Activated CD4-positive, alpha-beta memory T cell treated with anti-CD3 and anti-CD28 coated beads for 36 hours (primary cell): Measurements from ENCODE around the gene ME1. TPM values are rescaled to one million over a fixed set of nuclear protein-coding genes. Genes with fewer than 3 reads are reported as not detected.
A peak's percentile ranks its signal among the peaks of the same experiment; 100 is the strongest.

Experiments used
- CTCF ChIA-PET: fragments of 350-600 bp; sonication (Branson Sonifier 250); formaldehyde crosslinking; loops from one replicate; lab custom pipeline; 2021; ENCODE audit warnings: antibody characterized with exemption, inconsistent platforms; lab: Charles Lee
- POLR2A ChIA-PET: fragments of 350-600 bp; sonication (Branson Sonifier 250); formaldehyde crosslinking; loops from one replicate; lab custom pipeline; 2021; ENCODE audit warnings: antibody characterized with exemption; lab: Charles Lee
- DNase-seq: peaks from one replicate; pipeline ENCODE4 v3.0.0-alpha.2; 2020
- H3K27ac Mint-ChIP-seq: one replicate; pipeline ENCODE4 v1.8.0; 2021; ENCODE audit warnings: mixed read lengths
- H3K27me3 Mint-ChIP-seq: one replicate; pipeline ENCODE4 v1.8.0; 2021; ENCODE audit warnings: mixed read lengths
- H3K36me3 Mint-ChIP-seq: one replicate; pipeline ENCODE4 v1.8.0; 2021; ENCODE audit warnings: mixed read lengths
- H3K4me1 Mint-ChIP-seq: one replicate; pipeline ENCODE4 v1.8.0; 2021; ENCODE audit warnings: low read depth, mixed read lengths
- H3K4me3 Mint-ChIP-seq: one replicate; pipeline ENCODE4 v1.8.0; 2021; ENCODE audit warnings: mild to moderate bottlenecking, mixed read lengths
- H3K9me3 Mint-ChIP-seq: one replicate; pipeline ENCODE4 v1.8.0; 2021; ENCODE audit warnings: mixed read lengths
- intact Hi-C: fragments of 100-400 bp; cut with micrococcal nuclease; formaldehyde crosslinking; loops from one replicate; pipeline ENCODE4 v1.15.1; 2023
- total RNA-seq, 2 experiments: library from RNA; stranded (reverse); gene quantifications; one replicate each; pipeline ENCODE4 v1.2.3, GENCODE V29; 2021

Gene ME1
- total RNA-seq, 2 experiments from 2014 or later, result 0.24 to 0.36 TPM

GRCh38 chr6:83221889-83222479 is 208.9 kb downstream of the ME1 start:
- ChIA-PET CTCF (interaction anchor here (0.6 to 10.9 kb wide), 27 partner anchors 10 to 1091 kb away, joined by 3 to 174 read pairs (median 5); partner anchors contain the start of genes DOP1A, PRSS35 and UBE3D), POLR2A (no interaction called here)
- Mint-ChIP-seq H3K4me1 (no peaks in the 10 kb centered on the region), H3K36me3 (no peaks in the 10 kb centered on the region), H3K27ac (no peak overlapping the region), H3K4me3 (no peak overlapping the region), H3K27me3 (no peaks in the 10 kb centered on the region), H3K9me3 (no peaks in the 10 kb centered on the region)
- intact Hi-C loops, result loop anchor here (1.0 kb wide), 1 partner anchor 293 kb away; no protein-coding TSS in a partner anchor
- DNase-seq, result no peak

GRCh38 chr6:83221276-83221675 is 209.6 kb downstream of the ME1 start:
- ChIA-PET POLR2A (no interaction called here), CTCF (interaction anchor here (0.6 to 10.9 kb wide), 20 partner anchors 10 to 1037 kb away, joined by 3 to 174 read pairs (median 5); partner anchors contain the start of genes DOP1A, PRSS35 and UBE3D)
- Mint-ChIP-seq H3K27ac (no peak overlapping the region), H3K27me3 (no peaks in the 10 kb centered on the region), H3K9me3 (no peaks in the 10 kb centered on the region), H3K4me3 (no peak overlapping the region), H3K36me3 (no peaks in the 10 kb centered on the region), H3K4me1 (no peaks in the 10 kb centered on the region)
- DNase-seq, result no peak
- intact Hi-C loops, result no loop called here

GRCh38 chr6:83220121-83220520 is 210.7 kb downstream of the ME1 start:
- DNase-seq, result no peak
- CTCF ChIA-PET, result interaction anchor here (0.9 to 10.9 kb wide), 4 partner anchors 152 to 316 kb away, joined by 3 to 174 read pairs (median 85); partner anchors contain the start of genes DOP1A, PRSS35 and UBE3D
- Mint-ChIP-seq H3K4me1 (no peaks in the 10 kb centered on the region), H3K4me3 (no peak overlapping the region), H3K9me3 (no peaks in the 10 kb centered on the region), H3K27me3 (no peaks in the 10 kb centered on the region), H3K36me3 (no peaks in the 10 kb centered on the region), H3K27ac (no peak overlapping the region)
- POLR2A ChIA-PET, result no interaction called here
- intact Hi-C loops, result no loop called here

- intact Hi-C loops, result no loop called here
- CTCF ChIA-PET, result interaction anchor here (6.1 to 10.9 kb wide), 2 partner anchors 151 to 295 kb away, joined by 167 to 174 read pairs; partner anchors contain the start of genes DOP1A, PRSS35 and UBE3D
- POLR2A ChIA-PET, result interaction anchor here (1.0 kb wide), 1 partner anchor 153 kb away, joined by 3 read pairs; the partner anchor contains the start of gene UBE3D
- Mint-ChIP-seq H3K4me1 (no peaks in the 10 kb centered on the region), H3K9me3 (no peaks in the 10 kb centered on the region), H3K4me3 (no peak overlapping the region), H3K27me3 (no peaks in the 10 kb centered on the region), H3K27ac (no peak overlapping the region), H3K36me3 (no peaks in the 10 kb centered on the region)
- no peak for DNase-seq
These were observed 212.2 kb downstream of the ME1 start for GRCh38 chr6:83218646-83219045.

GRCh38 chr6:83216806-83217205 is 214.0 kb downstream of the ME1 start:
- H3K27me3 Mint-ChIP-seq, result no peaks in the 10 kb centered on the region
- CTCF ChIA-PET, result interaction anchor here (1.1 to 10.9 kb wide), 6 partner anchors 7 to 319 kb away, joined by 3 to 167 read pairs (median 6); partner anchors contain the start of genes DOP1A, PRSS35 and UBE3D
- no peak overlapping the region for H3K4me3 Mint-ChIP-seq

GRCh38 chr6:83215131-83216047 is 215.5 kb downstream of the ME1 start:
- H3K4me1 Mint-ChIP-seq, result no peaks in the 10 kb centered on the region
- H3K27me3 Mint-ChIP-seq, result peaks cover 5% of the 10 kb centered on the region
- no peaks in the 10 kb centered on the region for H3K36me3 Mint-ChIP-seq
- no peak overlapping the region for H3K4me3 Mint-ChIP-seq
- intact Hi-C loops, result loop anchor here (1.0 to 2.0 kb wide), 3 partner anchors 22 to 945 kb away; partner anchors contain the start of genes DOP1A, PGM3 and RWDD2A
- ChIA-PET POLR2A (no interaction called here), CTCF (interaction anchor here (0.6 to 10.9 kb wide), 19 partner anchors 9 to 969 kb away, joined by 3 to 167 read pairs (median 4); partner anchors contain the start of genes DOP1A, PRSS35 and UBE3D)
- no peak overlapping the region for H3K27ac Mint-ChIP-seq
- peak; percentile 70 for DNase-seq
- H3K9me3 Mint-ChIP-seq, result no peaks in the 10 kb centered on the region

More at GRCh38 chr6:83216806-83217205, 214.0 kb downstream of the ME1 start:
- Mint-ChIP-seq H3K4me1 (no peaks in the 10 kb centered on the region), H3K36me3 (no peaks in the 10 kb centered on the region), H3K27ac (no peak overlapping the region), H3K9me3 (no peaks in the 10 kb centered on the region)
- DNase-seq, result no peak
- intact Hi-C loops, result no loop called here
- POLR2A ChIA-PET, result no interaction called here

GRCh38 chr6:83202031-83202430 is 228.8 kb downstream of the ME1 start:
- ChIA-PET POLR2A (no interaction called here), CTCF (no interaction called here)
- Mint-ChIP-seq H3K36me3 (peaks cover 2% of the 10 kb centered on the region), H3K27ac (no peak overlapping the region), H3K27me3 (peaks cover 8% of the 10 kb centered on the region), H3K4me1 (no peaks in the 10 kb centered on the region), H3K9me3 (no peaks in the 10 kb centered on the region), H3K4me3 (no peak overlapping the region)
- intact Hi-C loops, result no loop called here
- DNase-seq, result no peak

- intact Hi-C loops, result no loop called here
- ChIA-PET POLR2A (no interaction called here), CTCF (interaction anchor here (1.4 to 1.9 kb wide), 3 partner anchors 16 to 133 kb away, joined by 4 to 8 read pairs (median 7); partner anchors contain the start of genes DOP1A and UBE3D)
- Mint-ChIP-seq H3K4me3 (no peak overlapping the region), H3K4me1 (peaks cover 6% of the 10 kb centered on the region), H3K27ac (no peak overlapping the region), H3K9me3 (no peaks in the 10 kb centered on the region), H3K36me3 (peaks cover 7% of the 10 kb centered on the region), H3K27me3 (no peaks in the 10 kb centered on the region)
- DNase-seq, result no peak
These were observed 231.0 kb downstream of the ME1 start for GRCh38 chr6:83199863-83200225.

GRCh38 chr6:83199173-83199862 is 231.5 kb downstream of the ME1 start:
- H3K4me3 Mint-ChIP-seq, result no peak overlapping the region
- CTCF ChIA-PET, result interaction anchor here (1.8 to 2.8 kb wide), 3 partner anchors 23 to 133 kb away, joined by 7 to 13 read pairs (median 8); partner anchors contain the start of genes DOP1A and UBE3D
- intact Hi-C loops, result no loop called here
- no peak overlapping the region for H3K27ac Mint-ChIP-seq
- H3K27me3 Mint-ChIP-seq, result no peaks in the 10 kb centered on the region
- H3K9me3 Mint-ChIP-seq, result no peaks in the 10 kb centered on the region
- DNase-seq, result no peak
- H3K4me1 Mint-ChIP-seq, result peaks cover 10% of the 10 kb centered on the region
- H3K36me3 Mint-ChIP-seq, result peaks cover 7% of the 10 kb centered on the region
- POLR2A ChIA-PET, result no interaction called here

- Mint-ChIP-seq H3K36me3 (peaks cover 7% of the 10 kb centered on the region), H3K27ac (no peak overlapping the region), H3K9me3 (no peaks in the 10 kb centered on the region), H3K27me3 (no peaks in the 10 kb centered on the region), H3K4me1 (peaks cover 14% of the 10 kb centered on the region), H3K4me3 (no peak overlapping the region)
- no peak for DNase-seq
- ChIA-PET CTCF (interaction anchor here (0.9 to 2.8 kb wide), 3 partner anchors 16 to 132 kb away, joined by 4 to 13 read pairs (median 5); partner anchors contain the start of genes DOP1A and UBE3D), POLR2A (no interaction called here)
- intact Hi-C loops, result no loop called here
These were observed 232.2 kb downstream of the ME1 start for GRCh38 chr6:83198486-83199172.
